Stimulated activated naive B cell treated with anti-CD40 and anti-IgM and Interleukin-4, amounts not matched to agents 10 μg/mL and 1 μg/mL and 100 μg/mL, for 72 hours (primary cell): ENCODE data around the gene ITGAV.
A peak's percentile ranks its signal among the peaks of the same experiment; 100 is the strongest.

ENCODE experiments used
- ATAC-seq, 2 donors: fragments of 150-1000 bp; cut with Tn5 transposase; replicated peaks; 2 replicates each; pipeline ENCODE4 v1.10.0; 2021; ENCODE audit warnings: moderate library complexity in 1 of 2
- DNase-seq: peaks from one replicate; pipeline ENCODE4 v3.0.0; 2021
- H3K27ac Mint-ChIP-seq: one replicate; pipeline ENCODE4 v1.8.0; 2022; ENCODE audit warnings: mild to moderate bottlenecking, mixed read lengths
- H3K27me3 Mint-ChIP-seq, 2 donors: one replicate each; pipeline ENCODE4 v1.8.0; 2022; ENCODE audit warnings: mixed read lengths in 2 of 2
- H3K36me3 Mint-ChIP-seq, 2 donors: one replicate each; pipeline ENCODE4 v1.8.0; 2022; ENCODE audit warnings: mixed read lengths in 2 of 2, mild to moderate bottlenecking in 1 of 2
- H3K4me1 Mint-ChIP-seq, 2 donors: one replicate each; pipeline ENCODE4 v1.8.0; 2022; ENCODE audit warnings: mixed read lengths in 2 of 2, mild to moderate bottlenecking in 1 of 2
- H3K4me3 Mint-ChIP-seq, 2 donors: one replicate each; pipeline ENCODE4 v1.8.0; 2022; ENCODE audit warnings: mild to moderate bottlenecking in 2 of 2, mixed read lengths in 2 of 2, moderate library complexity in 1 of 2
- H3K9me3 Mint-ChIP-seq, 2 donors: one replicate each; pipeline ENCODE4 v1.8.0; 2022; ENCODE audit warnings: mixed read lengths in 2 of 2, mild to moderate bottlenecking in 1 of 2

The ITGAV gene

DNA sequence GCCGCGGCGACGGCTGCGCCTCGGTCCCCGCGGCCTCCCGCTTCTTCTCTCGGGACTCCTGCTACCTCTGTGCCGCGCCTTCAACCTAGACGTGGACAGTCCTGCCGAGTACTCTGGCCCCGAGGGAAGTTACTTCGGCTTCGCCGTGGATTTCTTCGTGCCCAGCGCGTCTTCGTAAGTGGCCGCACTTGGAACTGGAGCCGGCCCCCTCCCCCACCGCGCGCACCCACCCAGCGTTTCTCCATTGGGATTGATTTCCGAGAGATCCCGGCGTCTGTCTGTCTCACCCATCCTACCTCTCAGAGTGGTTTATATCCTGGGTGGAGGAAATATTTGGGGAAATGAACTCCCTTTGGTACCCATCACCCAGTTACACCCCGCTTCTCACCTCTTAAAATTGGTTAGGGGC is 498 bp downstream of the ITGAV start:
- peaks cover 7 to 20% of the 10 kb centered on the region in 2 donors for H3K4me1 Mint-ChIP-seq
- peaks cover 0 to 6% of the 10 kb centered on the region in 2 donors for H3K27me3 Mint-ChIP-seq
- H3K27ac Mint-ChIP-seq = peak overlapping the region; percentile 49
- no peaks in the 10 kb centered on the region for H3K9me3 Mint-ChIP-seq
- ATAC-seq (no peak), DNase-seq (no peak)
- H3K4me3 Mint-ChIP-seq = peak overlapping the region; percentile 79 to 80
- no peaks in the 10 kb centered on the region for H3K36me3 Mint-ChIP-seq

DNA sequence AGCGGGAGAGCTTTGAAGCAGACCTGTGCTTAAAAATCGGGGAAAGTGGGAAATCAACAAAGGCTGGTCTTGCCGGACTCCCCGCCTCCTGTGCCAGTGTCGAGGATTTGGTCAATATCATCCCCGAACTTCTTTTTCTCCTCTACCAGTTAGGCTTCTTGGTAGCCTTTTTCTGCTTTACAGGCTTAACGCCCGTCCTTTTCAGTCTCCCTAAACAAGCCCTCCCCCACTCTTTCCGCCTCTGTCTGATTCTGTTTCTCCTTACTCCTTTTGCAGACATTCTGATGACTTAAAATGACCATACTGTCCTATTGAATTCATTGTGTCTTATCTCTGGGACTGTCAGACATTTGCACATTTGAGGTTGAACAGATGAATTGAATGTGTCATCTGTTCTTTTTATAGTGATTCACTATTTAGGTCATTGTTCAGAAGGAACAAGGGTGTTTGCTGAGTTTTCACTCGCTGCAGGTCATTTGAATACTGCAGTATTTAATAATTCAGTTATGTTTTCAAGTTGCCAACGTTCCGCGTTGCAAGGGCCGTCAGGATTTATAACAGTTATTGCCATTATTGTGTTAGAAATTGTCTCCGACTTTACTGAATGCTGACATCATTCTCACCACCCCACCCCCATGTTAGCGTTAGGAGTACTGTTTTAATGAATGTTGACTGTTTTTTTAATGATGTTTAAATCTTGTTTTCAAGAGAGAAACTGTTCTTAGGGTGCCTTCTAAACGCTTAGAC is 1.1 kb downstream of the ITGAV start:
- ATAC-seq (peak; percentile 6), DNase-seq (no peak)
- H3K4me3 Mint-ChIP-seq = peak overlapping the region; percentile 79 to 80
- H3K4me1 Mint-ChIP-seq = peaks cover 7 to 20% of the 10 kb centered on the region in 2 donors
- H3K27ac Mint-ChIP-seq = peak overlapping the region; percentile 49
- no peaks in the 10 kb centered on the region for H3K36me3 Mint-ChIP-seq
- peaks cover 0 to under 1% of the 10 kb centered on the region in 2 donors for H3K27me3 Mint-ChIP-seq
- H3K9me3 Mint-ChIP-seq = no peaks in the 10 kb centered on the region

DNA sequence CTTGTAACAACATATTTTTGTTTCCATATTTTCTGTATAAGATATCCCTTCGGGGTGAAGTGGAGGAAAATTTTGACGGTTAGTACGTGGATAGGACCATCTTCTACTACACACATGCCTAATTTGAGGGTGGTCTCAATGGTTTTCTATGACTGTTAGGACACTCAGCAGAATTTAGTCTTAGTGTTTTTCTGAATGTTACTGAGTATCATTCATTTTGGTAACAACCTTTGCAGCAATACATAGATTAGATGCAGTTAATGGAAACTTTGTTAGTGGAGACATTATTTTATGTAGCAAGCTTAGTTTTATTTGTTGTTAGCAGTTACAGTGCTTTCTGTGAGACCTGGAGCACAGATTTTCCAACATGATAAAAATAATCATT is 1.6 kb downstream of the ITGAV start:
- Mint-ChIP-seq H3K9me3 (no peaks in the 10 kb centered on the region), H3K36me3 (no peaks in the 10 kb centered on the region), H3K4me1 (peaks cover 7 to 20% of the 10 kb centered on the region in 2 donors), H3K4me3 (peak overlapping the region; percentile 79 to 80), H3K27me3 (no peaks in the 10 kb centered on the region), H3K27ac (no peak overlapping the region)
- DNase-seq (no peak), ATAC-seq (no peak)

DNA sequence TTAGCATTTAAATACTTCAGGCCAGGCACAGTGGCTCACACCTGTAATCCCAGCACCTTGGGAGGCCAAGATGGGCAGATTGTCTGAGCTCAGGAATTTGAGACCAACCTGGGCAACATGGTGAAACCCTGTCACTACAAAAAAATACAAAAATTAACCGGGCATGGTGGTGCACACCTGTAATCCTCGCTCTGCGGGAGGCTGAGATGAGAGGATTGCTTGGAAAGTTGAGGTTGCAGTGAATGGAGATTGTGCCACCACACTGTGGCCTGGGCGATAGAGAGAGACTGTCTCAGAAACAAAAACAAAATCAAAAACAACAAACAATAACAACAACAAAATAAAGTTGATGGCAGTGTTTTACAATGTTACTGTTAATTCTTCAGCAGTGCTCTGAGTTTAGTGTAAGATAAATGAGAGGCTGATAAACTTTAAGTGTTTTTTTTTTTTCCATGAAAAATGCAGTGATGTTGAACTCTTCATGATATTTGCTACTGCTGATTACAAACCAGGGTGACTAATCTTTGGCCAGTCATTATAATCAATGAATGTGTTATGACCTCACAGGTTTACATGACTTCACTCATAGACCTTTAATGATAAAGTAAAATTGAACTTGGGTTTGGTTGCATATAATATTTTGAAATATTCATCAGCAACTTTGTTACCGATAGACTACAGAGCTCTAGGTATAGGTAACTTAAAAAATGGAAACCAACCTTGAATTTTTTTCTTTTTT is 2.5 kb downstream of the ITGAV start:
- no peaks in the 10 kb centered on the region for H3K9me3 Mint-ChIP-seq
- DNase-seq = no peak
- no peaks in the 10 kb centered on the region for H3K36me3 Mint-ChIP-seq
- no peak for ATAC-seq
- H3K4me3 Mint-ChIP-seq = no peak overlapping the region
- no peak overlapping the region for H3K27ac Mint-ChIP-seq
- H3K27me3 Mint-ChIP-seq = no peaks in the 10 kb centered on the region
- H3K4me1 Mint-ChIP-seq = peaks cover 7 to 20% of the 10 kb centered on the region in 2 donors

DNA sequence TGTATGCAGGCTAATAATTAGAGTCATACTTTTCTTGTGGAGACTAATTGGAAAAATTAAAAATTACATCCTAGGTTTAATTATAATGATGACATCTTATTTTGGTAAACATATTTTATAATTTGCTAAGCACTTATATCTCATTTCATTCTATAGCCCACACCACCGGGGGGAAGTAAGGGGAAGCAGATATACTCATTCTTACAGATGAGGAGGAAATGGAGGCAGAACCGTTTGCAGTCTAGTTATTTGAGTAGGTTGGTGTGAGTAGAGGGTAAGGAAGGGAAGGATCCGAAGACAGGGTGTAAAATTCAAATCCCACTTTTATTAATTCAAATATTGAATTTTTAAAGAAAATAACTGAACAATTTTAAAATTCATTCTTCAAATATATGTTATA is 3.7 kb downstream of the ITGAV start:
- no peaks in the 10 kb centered on the region for H3K27me3 Mint-ChIP-seq

DNA sequence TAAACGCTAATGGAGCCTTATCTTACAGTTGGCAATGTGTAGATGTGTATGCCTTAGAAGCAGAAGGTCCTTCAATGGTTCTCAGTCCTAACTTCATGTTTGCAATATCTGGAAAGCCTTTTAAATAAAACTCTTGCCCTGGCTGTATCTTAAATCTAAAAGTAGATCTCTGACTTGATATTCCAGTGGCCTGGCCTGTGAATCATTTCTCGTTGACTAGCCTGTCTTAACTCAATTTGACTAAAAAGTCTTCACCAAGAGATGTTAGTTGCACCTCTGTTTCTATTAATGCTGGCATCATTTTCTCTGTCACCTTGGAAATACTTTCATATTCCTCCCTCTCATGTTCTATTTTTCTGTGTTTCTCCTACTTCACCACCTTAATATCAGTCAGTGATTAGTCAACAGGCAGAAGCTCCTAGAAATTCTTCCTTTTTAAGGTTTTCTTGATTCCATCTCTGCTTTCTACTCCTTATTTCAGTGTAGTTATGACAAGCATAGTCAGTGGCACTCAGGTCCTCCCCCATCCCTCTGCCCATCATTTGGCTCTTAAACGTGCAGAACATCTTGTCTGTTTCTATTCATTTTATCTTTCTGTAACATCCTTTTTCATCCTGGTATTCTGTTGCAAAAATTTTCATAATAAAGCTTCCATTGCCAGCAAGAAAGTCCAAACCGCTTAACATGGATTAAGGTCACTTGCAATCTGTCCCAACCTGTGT is 4.3 kb downstream of the ITGAV start:
- Mint-ChIP-seq H3K36me3 (no peaks in the 10 kb centered on the region), H3K4me3 (no peak overlapping the region)

More for the DNA sequence above, 3.7 kb downstream of the ITGAV start:
- no peaks in the 10 kb centered on the region for H3K36me3 Mint-ChIP-seq
- no peak overlapping the region for H3K4me3 Mint-ChIP-seq
- peaks cover 7 to 20% of the 10 kb centered on the region in 2 donors for H3K4me1 Mint-ChIP-seq
- no peak overlapping the region for H3K27ac Mint-ChIP-seq
- no peak for ATAC-seq
- H3K9me3 Mint-ChIP-seq = no peaks in the 10 kb centered on the region
- DNase-seq = no peak

DNA sequence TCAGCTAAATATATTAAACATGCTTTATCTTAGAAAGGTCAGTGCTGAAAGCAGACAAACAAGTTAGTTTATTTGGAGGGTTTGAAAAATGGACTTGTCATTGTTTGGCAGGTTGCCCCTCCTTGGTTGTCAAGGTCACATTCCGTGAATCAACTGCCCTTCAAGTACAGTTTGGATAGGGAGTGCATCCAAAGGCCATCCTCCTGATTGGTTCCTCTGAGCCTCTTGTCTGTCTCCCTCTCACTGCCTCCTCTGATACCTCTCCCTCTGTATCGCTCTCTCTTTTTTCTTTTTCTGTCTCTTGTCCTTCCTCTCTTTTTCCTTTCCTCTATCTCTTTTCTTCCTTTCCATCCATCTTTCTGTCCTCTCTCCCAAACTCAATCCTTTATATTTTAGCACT is 5.4 kb downstream of the ITGAV start:
- H3K36me3 Mint-ChIP-seq = no peaks in the 10 kb centered on the region
- H3K27me3 Mint-ChIP-seq = no peaks in the 10 kb centered on the region
- DNase-seq (no peak), ATAC-seq (no peak)
- H3K9me3 Mint-ChIP-seq = no peaks in the 10 kb centered on the region
- peaks cover 3 to 11% of the 10 kb centered on the region in 2 donors for H3K4me1 Mint-ChIP-seq
- no peak overlapping the region for H3K4me3 Mint-ChIP-seq
- H3K27ac Mint-ChIP-seq = no peak overlapping the region

More for the DNA sequence above, 4.3 kb downstream of the ITGAV start:
- no peaks in the 10 kb centered on the region for H3K27me3 Mint-ChIP-seq
- H3K9me3 Mint-ChIP-seq = no peaks in the 10 kb centered on the region
- ATAC-seq = no peak
- DNase-seq = no peak
- H3K4me1 Mint-ChIP-seq = peaks cover 4 to 17% of the 10 kb centered on the region in 2 donors
- H3K27ac Mint-ChIP-seq = no peak overlapping the region

DNA sequence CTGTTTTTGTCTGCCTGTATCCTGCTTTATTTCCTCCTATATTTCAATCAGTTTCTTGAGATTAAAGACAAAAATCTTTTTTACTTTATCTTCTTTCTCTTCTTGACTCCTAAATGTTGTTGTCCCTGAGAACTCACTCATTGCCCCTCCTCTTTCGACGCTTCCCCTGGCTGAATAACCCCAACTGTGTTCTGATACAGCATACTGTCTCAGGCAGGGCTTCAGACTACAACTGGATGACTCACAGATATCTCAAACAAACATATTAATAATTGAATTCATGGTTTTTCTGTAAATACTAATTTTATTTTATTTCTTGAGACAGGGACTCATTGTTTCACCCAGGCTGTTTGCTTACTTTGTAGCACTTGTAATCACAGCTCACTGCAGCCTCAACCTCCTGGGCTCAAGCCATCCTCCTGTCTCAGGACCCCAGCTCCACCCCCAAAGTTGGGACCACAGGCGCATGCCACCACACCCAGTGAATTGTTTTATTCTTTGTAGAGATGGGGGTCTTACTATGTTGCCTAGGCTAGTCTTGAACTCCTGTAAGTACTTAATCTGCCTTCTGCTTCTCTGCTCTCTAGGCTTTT is 9.4 kb downstream of the ITGAV start:
- no peak for DNase-seq

DNA sequence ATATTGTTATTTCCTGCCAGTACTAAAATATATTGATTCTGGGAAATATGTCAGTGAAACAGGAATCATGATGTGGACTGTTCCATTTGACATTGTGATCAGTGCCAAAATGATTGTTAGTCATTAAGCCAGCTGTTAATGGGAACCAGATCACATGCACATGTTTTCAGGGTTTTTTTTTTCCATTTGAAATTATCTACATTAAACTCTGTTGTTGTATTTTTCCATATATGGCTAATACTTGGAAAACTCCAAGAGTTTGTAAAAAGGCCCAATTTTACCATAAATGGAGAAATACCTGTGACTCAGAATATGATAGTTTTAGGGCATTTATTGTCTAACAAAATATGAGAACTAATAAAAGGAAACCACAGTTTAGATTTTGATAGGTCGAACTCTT is 13.4 kb downstream of the ITGAV start:
- Mint-ChIP-seq H3K9me3 (no peaks in the 10 kb centered on the region), H3K27ac (no peak overlapping the region), H3K27me3 (no peaks in the 10 kb centered on the region), H3K36me3 (no peaks in the 10 kb centered on the region), H3K4me3 (no peak overlapping the region), H3K4me1 (no peaks in the 10 kb centered on the region)
- no peak for DNase-seq
- ATAC-seq = no peak

More for the DNA sequence above, 9.4 kb downstream of the ITGAV start:
- H3K4me3 Mint-ChIP-seq = no peak overlapping the region
- no peak for ATAC-seq
- H3K27me3 Mint-ChIP-seq = no peaks in the 10 kb centered on the region
- no peaks in the 10 kb centered on the region for H3K9me3 Mint-ChIP-seq
- no peak overlapping the region for H3K27ac Mint-ChIP-seq
- no peaks in the 10 kb centered on the region for H3K36me3 Mint-ChIP-seq
- H3K4me1 Mint-ChIP-seq = no peaks in the 10 kb centered on the region

DNA sequence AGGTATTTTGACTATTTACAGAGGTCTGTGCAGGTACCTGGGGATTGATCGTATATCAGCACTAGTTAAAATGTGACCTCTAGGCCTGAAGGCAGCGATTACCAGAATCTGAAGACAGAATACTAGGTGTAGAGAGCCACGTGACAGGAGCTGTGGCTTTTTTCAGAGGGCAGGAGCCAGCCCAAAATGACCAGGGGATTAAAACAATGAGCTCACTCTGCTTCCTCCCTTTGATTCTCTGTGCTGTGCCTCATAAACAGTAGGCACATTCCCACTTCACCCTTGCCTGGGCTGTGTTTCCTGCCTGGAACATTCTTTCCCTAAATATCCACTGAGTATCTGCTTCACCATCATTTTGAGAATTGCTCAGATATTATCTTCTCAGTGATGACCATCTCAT is 15.2 kb downstream of the ITGAV start:
- H3K36me3 Mint-ChIP-seq = no peaks in the 10 kb centered on the region
- H3K4me1 Mint-ChIP-seq = no peaks in the 10 kb centered on the region
- DNase-seq = no peak
- ATAC-seq = no peak
- H3K4me3 Mint-ChIP-seq = no peak overlapping the region
- no peaks in the 10 kb centered on the region for H3K27me3 Mint-ChIP-seq
- H3K9me3 Mint-ChIP-seq = no peaks in the 10 kb centered on the region
- H3K27ac Mint-ChIP-seq = no peak overlapping the region

DNA sequence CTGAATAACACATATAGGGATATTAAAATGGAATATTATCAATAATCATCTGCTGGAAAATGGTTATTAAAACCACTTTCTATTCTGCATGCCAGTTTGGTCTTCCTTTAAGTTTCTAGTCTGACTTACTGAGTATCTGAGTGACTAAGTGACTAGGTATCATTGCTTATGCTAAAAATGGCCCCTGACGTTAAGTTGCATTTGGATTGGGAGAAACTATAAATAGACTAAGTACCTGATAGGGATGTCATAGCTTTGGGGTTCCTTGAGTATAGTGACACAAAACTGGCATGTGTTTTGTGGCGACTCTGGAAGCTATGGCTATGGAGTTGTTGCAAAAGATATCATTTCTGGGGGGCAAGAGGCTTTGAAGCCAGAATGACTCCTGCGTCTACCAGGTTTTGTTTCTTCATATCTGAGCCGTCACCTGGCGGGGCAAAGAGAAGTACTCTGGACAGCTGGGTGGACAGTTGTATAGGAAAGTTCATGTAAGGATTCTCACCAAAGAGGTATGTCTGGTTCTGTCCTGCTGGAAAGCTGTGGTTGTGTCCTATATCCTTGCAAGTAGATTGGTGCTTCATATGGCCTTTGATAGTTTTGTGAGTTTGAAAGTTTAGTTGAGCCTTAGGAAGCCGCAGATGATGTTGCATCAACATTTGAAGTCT is 17.9 kb downstream of the ITGAV start:
- DNase-seq = no peak
- Mint-ChIP-seq H3K36me3 (no peaks in the 10 kb centered on the region), H3K4me1 (no peaks in the 10 kb centered on the region), H3K9me3 (no peaks in the 10 kb centered on the region), H3K27me3 (no peaks in the 10 kb centered on the region), H3K27ac (no peak overlapping the region), H3K4me3 (no peak overlapping the region)
- no peak for ATAC-seq

DNA sequence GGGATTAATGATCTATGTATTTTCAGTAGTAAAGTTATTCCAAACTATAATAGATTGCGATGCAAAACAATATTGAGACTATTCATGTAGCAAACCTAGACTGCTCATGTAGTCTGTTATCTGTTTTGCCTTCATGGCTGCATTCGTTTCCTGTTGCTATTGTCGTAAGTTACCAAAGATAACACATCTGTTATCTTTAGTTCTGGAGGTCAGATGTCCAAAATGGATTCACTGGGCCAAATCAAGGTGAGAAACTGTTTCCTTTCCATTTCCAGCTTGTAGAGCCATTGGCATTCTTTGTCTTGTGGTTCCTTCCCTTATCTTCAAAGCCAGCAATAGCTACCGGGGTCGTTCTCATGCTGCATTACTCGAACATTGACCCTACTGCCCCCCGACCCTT is 20.9 kb downstream of the ITGAV start:
- Mint-ChIP-seq H3K9me3 (no peaks in the 10 kb centered on the region), H3K4me1 (no peaks in the 10 kb centered on the region), H3K27ac (no peak overlapping the region), H3K27me3 (no peaks in the 10 kb centered on the region), H3K36me3 (no peaks in the 10 kb centered on the region), H3K4me3 (no peak overlapping the region)
- DNase-seq (no peak), ATAC-seq (no peak)

DNA sequence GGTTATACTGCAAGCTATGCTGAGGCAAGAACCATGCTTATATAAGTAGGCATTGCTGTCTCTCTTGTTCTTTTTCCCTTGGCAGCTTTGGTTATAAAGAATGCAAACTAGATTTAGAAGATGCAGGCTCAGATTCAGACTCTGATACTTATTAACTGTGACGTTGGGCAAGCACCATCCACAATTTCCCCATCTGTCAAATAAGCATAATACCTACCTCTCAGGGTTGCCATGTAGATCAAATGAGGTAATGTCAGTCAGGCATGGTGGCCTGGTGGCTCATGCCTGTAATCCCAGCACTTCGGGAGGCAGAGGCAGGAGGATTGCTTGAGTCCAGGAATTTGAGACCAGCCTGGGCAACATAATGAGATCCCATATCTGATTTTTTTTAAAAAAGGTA is 21.7 kb downstream of the ITGAV start:
- DNase-seq (no peak), ATAC-seq (no peak)
- H3K4me3 Mint-ChIP-seq = no peak overlapping the region
- no peaks in the 10 kb centered on the region for H3K27me3 Mint-ChIP-seq
- no peaks in the 10 kb centered on the region for H3K36me3 Mint-ChIP-seq
- H3K27ac Mint-ChIP-seq = no peak overlapping the region
- H3K9me3 Mint-ChIP-seq = no peaks in the 10 kb centered on the region
- no peaks in the 10 kb centered on the region for H3K4me1 Mint-ChIP-seq

DNA sequence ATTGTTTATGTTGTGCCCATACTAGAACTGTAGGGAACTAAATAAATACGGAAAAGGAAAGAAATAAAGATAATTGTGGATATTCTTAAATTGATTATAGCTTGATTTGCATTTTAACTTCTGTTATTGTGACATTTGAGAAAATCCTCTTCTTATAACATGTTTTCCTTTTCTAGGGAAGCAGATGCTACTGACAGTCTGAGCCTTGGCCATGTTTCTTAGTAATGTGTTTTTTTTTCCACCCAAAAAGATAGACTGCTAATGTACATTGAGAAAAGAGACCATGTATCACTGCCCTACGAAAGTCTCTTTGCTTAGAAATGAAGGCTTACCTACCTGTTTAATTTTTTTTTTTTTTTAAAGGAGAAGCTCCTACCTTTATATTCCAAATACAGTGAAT is 22.2 kb downstream of the ITGAV start:
- H3K4me3 Mint-ChIP-seq = no peak overlapping the region
- H3K27ac Mint-ChIP-seq = no peak overlapping the region
- no peak for ATAC-seq
- no peaks in the 10 kb centered on the region for H3K4me1 Mint-ChIP-seq
- no peaks in the 10 kb centered on the region for H3K9me3 Mint-ChIP-seq
- H3K36me3 Mint-ChIP-seq = no peaks in the 10 kb centered on the region
- no peak for DNase-seq
- no peaks in the 10 kb centered on the region for H3K27me3 Mint-ChIP-seq
